ENCODE measurements around the gene TRMT10C. TPM values are rescaled to one million over a fixed set of nuclear protein-coding genes. Genes with fewer than 3 reads are reported as not detected.

Gene TRMT10C
- total RNA-seq, 2 donors from 2014 or later, result 11.6 to 20.5 TPM

- Histone ChIP-seq H3K4me1 (ENCODE audit: control insufficient read depth in 1 of 2, low read depth in 2 of 2) (no peaks in the 10 kb centered on the region), H3K36me3 (no peaks in the 10 kb centered on the region), H3K27me3 (replicated peaks; ENCODE audit: insufficient read depth) (no peaks in the 10 kb centered on the region), H3K4me3 (no peak overlapping the region), H3K9me3 (no peaks in the 10 kb centered on the region), H3K27ac (no peak overlapping the region)
- no peak for DNase-seq (ENCODE audit: low spot score)
- no peak for TF ChIP-seq CTCF (IDR thresholded peaks at IDR 0.05)
- ATAC-seq (ENCODE audit: insufficient number of reproducible peaks, low FRiP score, low read depth), result no peak
Measured at GRCh38 chr3:101615525-101615924, 53.9 kb downstream of the TRMT10C start.

Other genes with a start within 250 kb of the TRMT10C start
- under 1 TPM; 0.21 to 0.81 TPM for gene IMPG2, start 241.3 kb upstream of the TRMT10C start, total RNA-seq
- gene SENP7, start 48.7 kb upstream of the TRMT10C start, total RNA-seq, result 10 to 100 TPM; 23.7 to 55.1 TPM
- 100 to 1,000 TPM in 1 of 2 donors, 10 to 100 TPM in 1; 78.9 to 131 TPM for gene PCNP, start 12.3 kb downstream of the TRMT10C start, total RNA-seq
- gene ZBTB11, start 115.3 kb downstream of the TRMT10C start, total RNA-seq, result 10 to 100 TPM; 17.7 to 26.6 TPM
- gene RPL24, start 124.8 kb downstream of the TRMT10C start, total RNA-seq, result 100 to 1,000 TPM; 633 to 750 TPM
- gene CEP97, start 162.7 kb downstream of the TRMT10C start, total RNA-seq, result 10 to 100 TPM in 1 of 2 donors, 1 to 10 TPM in 1; 4.7 to 20.1 TPM
- 10 to 100 TPM; 15.7 to 30.7 TPM for gene NXPE3, start 217.3 kb downstream of the TRMT10C start, total RNA-seq

Measured in thoracic aorta (tissue), 2 donors.